Fibroblast of lung (primary cell): ENCODE data around the gene OAF. TPM values are rescaled to one million over a fixed set of nuclear protein-coding genes. Genes with fewer than 3 reads are reported as not detected.

Experiments
- DNase-seq, 2 donors: peaks; one replicate each; pipeline versions ENCODE4 v3.0.0 to v3.0.0-alpha.2; 2010; ENCODE audit warnings: low read depth in 2 of 2
- H2AFZ ChIP-seq: 2 replicates; pipeline ENCODE4 v1.5.1; 2012; ENCODE audit warnings: low read length, control low read depth, inconsistent platforms
- H3K27ac ChIP-seq: 2 replicates; pipeline ENCODE4 v1.5.1; 2011; ENCODE audit warnings: low read length, control low read depth; ENCODE audit not compliant: insufficient read depth
- H3K27me3 ChIP-seq: 2 replicates; pipeline ENCODE4 v1.5.1; 2011; ENCODE audit warnings: mild to moderate bottlenecking, low read length; ENCODE audit not compliant: control insufficient read depth, insufficient read depth
- H3K36me3 ChIP-seq: 2 replicates; pipeline ENCODE4 v1.5.1; 2011; ENCODE audit warnings: low read length; ENCODE audit not compliant: control insufficient read depth, insufficient read depth
- H3K4me1 ChIP-seq: 2 replicates; pipeline ENCODE4 v1.5.1; 2011; ENCODE audit warnings: low read length; ENCODE audit not compliant: control insufficient read depth, insufficient read depth; ENCODE audit errors: extremely low read depth
- H3K4me2 ChIP-seq: 2 replicates; pipeline ENCODE4 v1.5.1; 2011; ENCODE audit warnings: low read length, control low read depth; ENCODE audit not compliant: insufficient read depth; ENCODE audit errors: extremely low read depth
- H3K4me3 ChIP-seq, 4 experiments: fragments of 200-600 bp in 1 of 4; sonication (generic) in 1 of 4; replicated peaks in 1 of 4; 2 replicates each; pipeline ENCODE4 v1.5.1; 2011 to 2016; ENCODE audit warnings: low read length in 4 of 4, low read depth in 3 of 4, mild to moderate bottlenecking in 3 of 4, control low read depth in 2 of 4, inconsistent platforms in 1 of 4, mixed read lengths in 1 of 4; ENCODE audit not compliant: insufficient read depth in 1 of 4; ENCODE audit errors: control extremely low read depth in 1 of 4
- H3K79me2 ChIP-seq: 2 replicates; pipeline ENCODE4 v1.5.1; 2012; ENCODE audit warnings: mild to moderate bottlenecking, low read length, inconsistent platforms; ENCODE audit not compliant: control insufficient read depth, insufficient read depth
- H3K9ac ChIP-seq: 2 replicates; pipeline ENCODE4 v1.5.1; 2011; ENCODE audit warnings: mild to moderate bottlenecking, low read length, control low read depth; ENCODE audit not compliant: insufficient read depth
- H3K9me3 ChIP-seq: 2 replicates; pipeline ENCODE4 v1.5.1; 2012; ENCODE audit warnings: low read depth, low read length; ENCODE audit not compliant: control insufficient read depth, insufficient read depth
- H4K20me1 ChIP-seq: 2 replicates; pipeline ENCODE4 v1.5.1; 2011; ENCODE audit warnings: low read length; ENCODE audit not compliant: control insufficient read depth, insufficient read depth; ENCODE audit errors: extremely low read depth
- EZH2 ChIP-seq: IDR thresholded peaks from 2 replicates; pipeline ENCODE4 v1.5.1; 2012; ENCODE audit warnings: low read length, control low read depth, mild to moderate bottlenecking; ENCODE audit errors: missing control alignments
- polyA plus RNA-seq, 2 donors: library from polyadenylated mRNA; depleted of rRNA in 1 of 2; stranded (reverse) in 1 of 2; unstranded in 1 of 2; fragments of >200 nt; gene quantifications; 2 replicates each; pipeline ENCODE4 v1.2.1, GENCODE V29; 2011 to 2012; ENCODE audit warnings: missing spikeins in 1 of 2
- total RNA-seq: library from RNA; depleted of rRNA; stranded (reverse); fragments of >200 nt; gene quantifications from 2 replicates; pipeline ENCODE4 v1.2.1, GENCODE V29; 2014
- TF ChIP-seq, protein P1 (sequence below), 2 donors: IDR thresholded peaks in 1 of 2; conservative IDR thresholded peaks in 1 of 2; 1 replicate in 1 of 2; 2 replicates in 1 of 2; pipeline ENCODE4 v1.5.1; 2011 to 2012; ENCODE audit warnings: low read length in 2 of 2, control low read depth in 1 of 2, inconsistent platforms in 1 of 2, low read depth in 1 of 2, mild to moderate bottlenecking in 1 of 2

The OAF gene
- total and polyA plus RNA-seq, 2 donors (not counting 1 experiment from before 2014, with no cell fraction given) = 20.0 to 22.7 TPM

DNA sequence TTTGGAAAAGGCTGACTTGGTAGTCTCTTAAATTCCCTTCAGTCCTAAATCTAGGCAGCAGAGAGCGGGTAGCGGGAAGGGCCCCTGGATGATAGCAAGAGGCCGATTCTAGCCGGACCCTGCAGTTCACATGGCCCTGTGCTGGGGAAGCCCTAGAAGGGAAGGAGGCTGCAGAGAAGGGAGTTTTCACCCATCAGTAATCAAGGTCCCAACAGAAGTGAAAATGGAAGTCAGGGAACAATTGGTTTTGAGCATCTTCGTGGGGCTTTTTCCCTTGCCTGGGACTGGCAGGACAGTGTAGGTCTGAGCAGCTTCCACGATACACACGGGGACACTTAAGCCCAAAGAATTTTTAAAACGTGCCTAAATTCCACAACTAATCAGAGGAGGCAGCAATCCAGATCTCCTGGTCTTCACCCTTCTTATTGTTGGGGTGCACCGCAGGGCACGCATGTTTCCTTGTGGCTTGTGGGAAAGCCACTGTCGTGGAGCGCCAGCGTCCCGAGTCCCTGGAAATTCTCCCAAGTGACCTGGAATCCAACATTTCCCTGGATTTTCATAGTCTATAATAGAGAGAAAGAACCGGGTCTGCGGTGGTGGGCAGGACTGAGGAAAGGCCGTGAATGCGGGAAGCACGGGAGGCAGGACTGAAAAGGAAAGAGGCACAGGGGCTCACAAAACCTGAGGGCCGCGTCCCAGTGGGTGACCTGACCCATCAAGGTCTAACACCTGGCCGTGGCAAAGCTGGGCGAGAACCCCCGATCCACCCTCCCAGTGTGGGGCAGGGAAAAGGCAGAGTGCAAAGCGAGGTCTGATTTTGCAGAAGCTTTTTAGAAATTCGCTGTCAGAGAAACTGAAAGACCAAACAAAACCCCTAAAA, 846 bp upstream of the OAF start:
- H2AFZ ChIP-seq = peak overlapping the region; percentile 83
- H3K27ac ChIP-seq = peak overlapping the region; percentile 85
- H3K9ac ChIP-seq = peak overlapping the region; percentile 51
- H3K4me2 ChIP-seq = peak overlapping the region; percentile 91
- peak overlapping the region; percentile 65 to 79 (median 72) for H3K4me3 ChIP-seq
- H3K79me2 ChIP-seq = peaks cover 30% of the 10 kb centered on the region
- DNase-seq = no peak
- TF ChIP-seq EZH2 = no peak
- TF ChIP-seq, protein P1, sequence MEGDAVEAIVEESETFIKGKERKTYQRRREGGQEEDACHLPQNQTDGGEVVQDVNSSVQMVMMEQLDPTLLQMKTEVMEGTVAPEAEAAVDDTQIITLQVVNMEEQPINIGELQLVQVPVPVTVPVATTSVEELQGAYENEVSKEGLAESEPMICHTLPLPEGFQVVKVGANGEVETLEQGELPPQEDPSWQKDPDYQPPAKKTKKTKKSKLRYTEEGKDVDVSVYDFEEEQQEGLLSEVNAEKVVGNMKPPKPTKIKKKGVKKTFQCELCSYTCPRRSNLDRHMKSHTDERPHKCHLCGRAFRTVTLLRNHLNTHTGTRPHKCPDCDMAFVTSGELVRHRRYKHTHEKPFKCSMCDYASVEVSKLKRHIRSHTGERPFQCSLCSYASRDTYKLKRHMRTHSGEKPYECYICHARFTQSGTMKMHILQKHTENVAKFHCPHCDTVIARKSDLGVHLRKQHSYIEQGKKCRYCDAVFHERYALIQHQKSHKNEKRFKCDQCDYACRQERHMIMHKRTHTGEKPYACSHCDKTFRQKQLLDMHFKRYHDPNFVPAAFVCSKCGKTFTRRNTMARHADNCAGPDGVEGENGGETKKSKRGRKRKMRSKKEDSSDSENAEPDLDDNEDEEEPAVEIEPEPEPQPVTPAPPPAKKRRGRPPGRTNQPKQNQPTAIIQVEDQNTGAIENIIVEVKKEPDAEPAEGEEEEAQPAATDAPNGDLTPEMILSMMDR (conservative IDR thresholded peaks at IDR 0.05 in 1 of 2, IDR thresholded peaks at IDR 0.05 in 1 of 2; ENCODE audit: low read depth in 1 of 2, low read length in 2 of 2) = no peak
- peaks cover 3% of the 10 kb centered on the region for H3K36me3 ChIP-seq
- no peaks in the 10 kb centered on the region for H4K20me1 ChIP-seq
- H3K4me1 ChIP-seq = peaks cover 15% of the 10 kb centered on the region
- H3K9me3 ChIP-seq = no peaks in the 10 kb centered on the region
- H3K27me3 ChIP-seq = no peaks in the 10 kb centered on the region

GRCh38 chr11:120211522-120212258, 858 bp downstream of the OAF start:
- H4K20me1 ChIP-seq = no peaks in the 10 kb centered on the region
- peaks cover 19% of the 10 kb centered on the region for H3K4me1 ChIP-seq
- no peak for DNase-seq
- H3K27me3 ChIP-seq = no peaks in the 10 kb centered on the region
- TF ChIP-seq, protein P1 (conservative IDR thresholded peaks at IDR 0.05 in 1 of 2, IDR thresholded peaks at IDR 0.05 in 1 of 2; ENCODE audit: low read depth in 1 of 2, low read length in 2 of 2) = no peak
- no peak for TF ChIP-seq EZH2
- peak overlapping the region; percentile 65 for H3K9ac ChIP-seq
- H3K9me3 ChIP-seq = no peaks in the 10 kb centered on the region
- H3K79me2 ChIP-seq = peaks cover 30% of the 10 kb centered on the region
- H3K27ac ChIP-seq = peak overlapping the region; percentile 28
- H2AFZ ChIP-seq = peak overlapping the region; percentile 31
- H3K36me3 ChIP-seq = peaks cover 3% of the 10 kb centered on the region
- peak overlapping the region; percentile 65 to 85 (median 78) for H3K4me3 ChIP-seq
- peak overlapping the region; percentile 98 for H3K4me2 ChIP-seq

- peaks cover 3% of the 10 kb centered on the region for H3K36me3 ChIP-seq
- DNase-seq = peak in 1 of 2 donors; percentile 25
- H3K79me2 ChIP-seq = peaks cover 30% of the 10 kb centered on the region
- H2AFZ ChIP-seq = no peak overlapping the region
- peak overlapping the region; percentile 44 for H3K27ac ChIP-seq
- H3K27me3 ChIP-seq = no peaks in the 10 kb centered on the region
- H3K9ac ChIP-seq = no peak overlapping the region
- no peaks in the 10 kb centered on the region for H3K9me3 ChIP-seq
- peak overlapping the region; percentile 98 for H3K4me2 ChIP-seq
- peaks cover 19% of the 10 kb centered on the region for H3K4me1 ChIP-seq
- peak overlapping the region; percentile 45 to 79 (median 56) for H3K4me3 ChIP-seq
- no peak for TF ChIP-seq EZH2
- TF ChIP-seq, protein P1 (conservative IDR thresholded peaks at IDR 0.05 in 1 of 2, IDR thresholded peaks at IDR 0.05 in 1 of 2; ENCODE audit: low read depth in 1 of 2, low read length in 2 of 2) = no peak
- H4K20me1 ChIP-seq = no peaks in the 10 kb centered on the region
Measured at GRCh38 chr11:120212259-120212878, 1.5 kb downstream of the OAF start.
